GM12878 (cell line): ENCODE data around the gene OR2T27.
"Not testable (repeated sequence)": the region's sequence is repeated elsewhere in the genome, so short reads cannot be mapped to it uniquely, and the experiment has no call there.

Experiments used
- HCFC1 ChIP-seq: fragments of 150-350 bp; IDR thresholded peaks from 2 replicates; pipeline ENCODE4 v1.6.1; 2014; ENCODE audit warnings: low read length
- KDM1A ChIP-seq: fragments of 200-600 bp; sonication (generic); IDR thresholded peaks from 2 replicates; pipeline ENCODE4 v1.6.1; 2016; ENCODE audit warnings: borderline replicate concordance
- NR2C2 ChIP-seq: IDR thresholded peaks from 2 replicates; pipeline ENCODE4 v1.6.1; 2011; ENCODE audit warnings: borderline replicate concordance, low read depth; ENCODE audit not compliant: control insufficient read depth, insufficient read length
- POLR2A ChIP-seq: IDR thresholded peaks from 2 replicates; pipeline ENCODE4 v1.6.1; 2011; ENCODE audit warnings: low read depth, mild to moderate bottlenecking, low read length
- SPI1 ChIP-seq: IDR thresholded peaks from 2 replicates; pipeline ENCODE4 v1.6.1; 2011; ENCODE audit warnings: low read depth, mild to moderate bottlenecking, low read length, moderate library complexity, borderline replicate concordance; ENCODE audit not compliant: insufficient read depth
- TF ChIP-seq, protein P1 (sequence below): fragments of 450-650 bp; IDR thresholded peaks from 2 replicates; pipeline ENCODE4 v1.6.1; 2017; ENCODE audit warnings: mild to moderate bottlenecking, moderate library complexity
- TF ChIP-seq, protein P2 (sequence below), 3 experiments: IDR thresholded peaks in 2 of 3; conservative IDR thresholded peaks in 1 of 3; 2 replicates each; pipeline ENCODE4 v1.5.1; 2011; ENCODE audit warnings: low read depth in 3 of 3, low read length in 3 of 3, mild to moderate bottlenecking in 3 of 3, control low read depth in 2 of 3, moderate library complexity in 2 of 3, inconsistent platforms in 1 of 3, mixed read lengths in 1 of 3; ENCODE audit not compliant: control insufficient read depth in 2 of 3, insufficient read depth in 1 of 3; ENCODE audit errors: extremely low read depth in 1 of 3
- TF ChIP-seq, protein P3 (sequence below): IDR thresholded peaks from 2 replicates; pipeline ENCODE4 v1.6.1; 2012; ENCODE audit warnings: low read length, inconsistent platforms

DNA sequence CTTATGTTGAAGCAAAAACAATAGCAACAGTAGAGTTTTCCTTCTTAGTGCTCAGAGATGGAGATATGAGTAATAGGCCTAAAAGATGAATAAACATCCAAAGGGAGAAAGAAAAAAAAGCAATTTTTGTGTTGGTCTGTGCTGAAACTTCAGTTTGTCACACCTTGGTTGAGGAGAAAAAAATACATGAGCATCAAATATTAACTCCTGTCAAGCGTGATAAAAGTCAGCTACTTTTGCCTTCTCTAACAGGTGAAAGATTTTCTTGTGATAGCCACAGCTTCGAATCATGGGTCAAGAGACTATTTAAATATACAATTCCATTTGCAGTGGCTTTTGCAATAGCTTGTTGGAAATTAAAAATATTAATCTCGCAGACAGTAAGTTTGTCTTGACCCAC is 14.4 kb downstream of the OR2T27 start:
- TF ChIP-seq, protein P1, sequence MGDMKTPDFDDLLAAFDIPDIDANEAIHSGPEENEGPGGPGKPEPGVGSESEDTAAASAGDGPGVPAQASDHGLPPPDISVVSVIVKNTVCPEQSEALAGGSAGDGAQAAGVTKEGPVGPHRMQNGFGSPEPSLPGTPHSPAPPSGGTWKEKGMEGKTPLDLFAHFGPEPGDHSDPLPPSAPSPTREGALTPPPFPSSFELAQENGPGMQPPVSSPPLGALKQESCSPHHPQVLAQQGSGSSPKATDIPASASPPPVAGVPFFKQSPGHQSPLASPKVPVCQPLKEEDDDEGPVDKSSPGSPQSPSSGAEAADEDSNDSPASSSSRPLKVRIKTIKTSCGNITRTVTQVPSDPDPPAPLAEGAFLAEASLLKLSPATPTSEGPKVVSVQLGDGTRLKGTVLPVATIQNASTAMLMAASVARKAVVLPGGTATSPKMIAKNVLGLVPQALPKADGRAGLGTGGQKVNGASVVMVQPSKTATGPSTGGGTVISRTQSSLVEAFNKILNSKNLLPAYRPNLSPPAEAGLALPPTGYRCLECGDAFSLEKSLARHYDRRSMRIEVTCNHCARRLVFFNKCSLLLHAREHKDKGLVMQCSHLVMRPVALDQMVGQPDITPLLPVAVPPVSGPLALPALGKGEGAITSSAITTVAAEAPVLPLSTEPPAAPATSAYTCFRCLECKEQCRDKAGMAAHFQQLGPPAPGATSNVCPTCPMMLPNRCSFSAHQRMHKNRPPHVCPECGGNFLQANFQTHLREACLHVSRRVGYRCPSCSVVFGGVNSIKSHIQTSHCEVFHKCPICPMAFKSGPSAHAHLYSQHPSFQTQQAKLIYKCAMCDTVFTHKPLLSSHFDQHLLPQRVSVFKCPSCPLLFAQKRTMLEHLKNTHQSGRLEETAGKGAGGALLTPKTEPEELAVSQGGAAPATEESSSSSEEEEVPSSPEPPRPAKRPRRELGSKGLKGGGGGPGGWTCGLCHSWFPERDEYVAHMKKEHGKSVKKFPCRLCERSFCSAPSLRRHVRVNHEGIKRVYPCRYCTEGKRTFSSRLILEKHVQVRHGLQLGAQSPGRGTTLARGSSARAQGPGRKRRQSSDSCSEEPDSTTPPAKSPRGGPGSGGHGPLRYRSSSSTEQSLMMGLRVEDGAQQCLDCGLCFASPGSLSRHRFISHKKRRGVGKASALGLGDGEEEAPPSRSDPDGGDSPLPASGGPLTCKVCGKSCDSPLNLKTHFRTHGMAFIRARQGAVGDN = not testable (repeated sequence)
- TF ChIP-seq SPI1, NR2C2, HCFC1, POLR2A, KDM1A: not testable (repeated sequence)
- TF ChIP-seq, protein P2, sequence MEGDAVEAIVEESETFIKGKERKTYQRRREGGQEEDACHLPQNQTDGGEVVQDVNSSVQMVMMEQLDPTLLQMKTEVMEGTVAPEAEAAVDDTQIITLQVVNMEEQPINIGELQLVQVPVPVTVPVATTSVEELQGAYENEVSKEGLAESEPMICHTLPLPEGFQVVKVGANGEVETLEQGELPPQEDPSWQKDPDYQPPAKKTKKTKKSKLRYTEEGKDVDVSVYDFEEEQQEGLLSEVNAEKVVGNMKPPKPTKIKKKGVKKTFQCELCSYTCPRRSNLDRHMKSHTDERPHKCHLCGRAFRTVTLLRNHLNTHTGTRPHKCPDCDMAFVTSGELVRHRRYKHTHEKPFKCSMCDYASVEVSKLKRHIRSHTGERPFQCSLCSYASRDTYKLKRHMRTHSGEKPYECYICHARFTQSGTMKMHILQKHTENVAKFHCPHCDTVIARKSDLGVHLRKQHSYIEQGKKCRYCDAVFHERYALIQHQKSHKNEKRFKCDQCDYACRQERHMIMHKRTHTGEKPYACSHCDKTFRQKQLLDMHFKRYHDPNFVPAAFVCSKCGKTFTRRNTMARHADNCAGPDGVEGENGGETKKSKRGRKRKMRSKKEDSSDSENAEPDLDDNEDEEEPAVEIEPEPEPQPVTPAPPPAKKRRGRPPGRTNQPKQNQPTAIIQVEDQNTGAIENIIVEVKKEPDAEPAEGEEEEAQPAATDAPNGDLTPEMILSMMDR (IDR thresholded peaks at IDR 0.05 in 2 of 3, conservative IDR thresholded peaks at IDR 0.05 in 1 of 3; ENCODE audit: control insufficient read depth in 2 of 3, extremely low read depth in 1 of 3, insufficient read depth in 1 of 3, low read depth in 3 of 3, low read length in 3 of 3) = not testable (repeated sequence)
- TF ChIP-seq, protein P3, sequence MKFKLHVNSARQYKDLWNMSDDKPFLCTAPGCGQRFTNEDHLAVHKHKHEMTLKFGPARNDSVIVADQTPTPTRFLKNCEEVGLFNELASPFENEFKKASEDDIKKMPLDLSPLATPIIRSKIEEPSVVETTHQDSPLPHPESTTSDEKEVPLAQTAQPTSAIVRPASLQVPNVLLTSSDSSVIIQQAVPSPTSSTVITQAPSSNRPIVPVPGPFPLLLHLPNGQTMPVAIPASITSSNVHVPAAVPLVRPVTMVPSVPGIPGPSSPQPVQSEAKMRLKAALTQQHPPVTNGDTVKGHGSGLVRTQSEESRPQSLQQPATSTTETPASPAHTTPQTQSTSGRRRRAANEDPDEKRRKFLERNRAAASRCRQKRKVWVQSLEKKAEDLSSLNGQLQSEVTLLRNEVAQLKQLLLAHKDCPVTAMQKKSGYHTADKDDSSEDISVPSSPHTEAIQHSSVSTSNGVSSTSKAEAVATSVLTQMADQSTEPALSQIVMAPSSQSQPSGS = not testable (repeated sequence)
